Neutrophil (primary cell): ENCODE results near the gene DBNL.

Experiments
- H3K27ac ChIP-seq: fragments of 200-600 bp; sonication (generic); 2 replicates; pipeline ENCODE4 v1.5.1; 2016; ENCODE audit warnings: mild to moderate bottlenecking, moderate library complexity
- H3K27me3 ChIP-seq: fragments of 200-600 bp; sonication (generic); 2 replicates; pipeline ENCODE4 v1.6.0; 2016; ENCODE audit warnings: mild to moderate bottlenecking
- H3K36me3 ChIP-seq: fragments of 200-600 bp; sonication (generic); 2 replicates; pipeline ENCODE4 v1.5.1; 2017
- H3K4me1 ChIP-seq, 2 experiments: fragments of 200-600 bp in 1 of 2; sonication (generic) in 1 of 2; 1 replicate in 1 of 2; 2 replicates in 1 of 2; pipeline versions ENCODE4 v1.5.1 to v1.6.1; 2013 to 2016; ENCODE audit warnings: low read depth in 1 of 2, low read length in 1 of 2, mild to moderate bottlenecking in 1 of 2, moderate library complexity in 1 of 2; ENCODE audit not compliant: control insufficient read depth in 1 of 2, insufficient read depth in 1 of 2
- H3K4me3 ChIP-seq, 2 experiments: fragments of 200-600 bp in 1 of 2; sonication (generic) in 1 of 2; 1 replicate in 1 of 2; 2 replicates in 1 of 2; pipeline ENCODE4 v1.5.1; 2013 to 2016; ENCODE audit warnings: low read depth in 1 of 2, low read length in 1 of 2, mild to moderate bottlenecking in 1 of 2, moderate library complexity in 1 of 2
- H3K9me3 ChIP-seq: fragments of 200-600 bp; sonication (generic); 2 replicates; pipeline ENCODE4 v1.5.1; 2016
- CTCF ChIP-seq: fragments of 200-600 bp; sonication (generic); IDR thresholded peaks from 2 replicates; pipeline ENCODE4 v1.5.1; 2016; ENCODE audit warnings: antibody characterized with exemption

DBNL gene

GRCh38 chr7:44100458-44101302 is 56.2 kb downstream of the DBNL start:
- Histone ChIP-seq H3K9me3 (no peaks in the 10 kb centered on the region), H3K4me3 (no peak overlapping the region), H3K27ac (no peak overlapping the region), H3K27me3 (peaks cover 43% of the 10 kb centered on the region), H3K36me3 (no peaks in the 10 kb centered on the region), H3K4me1 (no peaks in the 10 kb centered on the region)
- TF ChIP-seq CTCF = no peak

GRCh38 chr7:44101303-44101965 is 56.9 kb downstream of the DBNL start:
- no peak overlapping the region for H3K27ac ChIP-seq
- peaks cover 51% of the 10 kb centered on the region for H3K27me3 ChIP-seq
- TF ChIP-seq CTCF = no peak
- H3K36me3 ChIP-seq = no peaks in the 10 kb centered on the region
- no peaks in the 10 kb centered on the region for H3K9me3 ChIP-seq
- H3K4me3 ChIP-seq = no peak overlapping the region
- no peaks in the 10 kb centered on the region for H3K4me1 ChIP-seq

- Histone ChIP-seq H3K4me1 (no peaks in the 10 kb centered on the region), H3K9me3 (no peaks in the 10 kb centered on the region), H3K27ac (no peak overlapping the region), H3K4me3 (no peak overlapping the region), H3K36me3 (no peaks in the 10 kb centered on the region), H3K27me3 (peaks cover 58% of the 10 kb centered on the region)
- TF ChIP-seq CTCF = no peak
Observed at GRCh38 chr7:44101966-44102845, 57.7 kb downstream of the DBNL start.

GRCh38 chr7:44102846-44103565 is 58.5 kb downstream of the DBNL start:
- no peaks in the 10 kb centered on the region for H3K4me1 ChIP-seq
- H3K4me3 ChIP-seq = no peak overlapping the region
- H3K9me3 ChIP-seq = no peaks in the 10 kb centered on the region
- no peaks in the 10 kb centered on the region for H3K36me3 ChIP-seq
- no peak for TF ChIP-seq CTCF
- H3K27me3 ChIP-seq = peaks cover 58% of the 10 kb centered on the region
- H3K27ac ChIP-seq = no peak overlapping the region

GRCh38 chr7:44103566-44103922 is 59.0 kb downstream of the DBNL start:
- H3K27me3 ChIP-seq = peaks cover 58% of the 10 kb centered on the region
- H3K9me3 ChIP-seq = no peaks in the 10 kb centered on the region
- H3K4me1 ChIP-seq = no peaks in the 10 kb centered on the region
- no peak overlapping the region for H3K27ac ChIP-seq
- H3K36me3 ChIP-seq = no peaks in the 10 kb centered on the region
- H3K4me3 ChIP-seq = no peak overlapping the region
- TF ChIP-seq CTCF = no peak
